Activated T-helper 17 cell treated with anti-CD3 and anti-CD28 coated beads, Interleukin-2, amount 50 U/mL, for 72 hours (primary cell): ENCODE data around the gene IL1A. TPM values are rescaled to one million over a fixed set of nuclear protein-coding genes. Genes with fewer than 3 reads are reported as not detected.

Source experiments
- ATAC-seq: fragments of 150-1000 bp; cut with Tn5 transposase; replicated peaks from 2 replicates; pipeline ENCODE4 v1.10.0; 2021; ENCODE audit warnings: mild to moderate bottlenecking, moderate library complexity
- H3K27ac Mint-ChIP-seq: one replicate; pipeline ENCODE4 v1.8.0; 2022; ENCODE audit warnings: mixed read lengths
- H3K27me3 Mint-ChIP-seq: one replicate; pipeline ENCODE4 v1.8.0; 2022; ENCODE audit warnings: mixed read lengths
- H3K36me3 Mint-ChIP-seq: one replicate; pipeline ENCODE4 v1.8.0; 2022; ENCODE audit warnings: low read depth, mild to moderate bottlenecking, mixed read lengths
- H3K4me1 Mint-ChIP-seq: one replicate; pipeline ENCODE4 v1.8.0; 2022; ENCODE audit warnings: mixed read lengths
- H3K4me3 Mint-ChIP-seq: one replicate; pipeline ENCODE4 v1.8.0; 2022; ENCODE audit warnings: mild to moderate bottlenecking, mixed read lengths
- H3K9me3 Mint-ChIP-seq: one replicate; pipeline ENCODE4 v1.8.0; 2022; ENCODE audit warnings: mixed read lengths
- total RNA-seq, 2 donors: library from RNA; stranded (reverse); gene quantifications; one replicate each; pipeline ENCODE4 v1.2.3, GENCODE V29; 2022

The IL1A gene
- total RNA-seq, 2 donors from 2014 or later = 4.3 to 27.1 TPM

DNA sequence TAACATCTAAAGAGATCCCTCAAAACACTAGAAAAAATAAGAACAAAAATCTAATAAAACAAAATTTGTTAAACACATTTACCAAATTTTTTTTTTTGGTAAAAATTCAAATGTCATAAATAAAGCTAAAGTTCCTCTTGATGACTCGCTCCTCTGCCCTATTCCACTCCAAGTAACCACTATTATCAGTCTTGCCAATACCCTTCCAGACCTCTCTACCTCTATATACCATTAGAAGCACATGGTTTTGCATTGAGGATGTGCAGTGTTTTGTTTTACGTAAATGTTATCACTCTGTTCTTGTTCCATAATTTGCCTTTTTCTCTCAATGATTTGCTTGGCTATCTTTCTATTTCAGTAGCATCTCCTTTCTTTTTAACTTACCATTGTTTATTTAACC is 41.4 kb upstream of the IL1A start:
- no peak overlapping the region for H3K27ac Mint-ChIP-seq
- no peaks in the 10 kb centered on the region for H3K9me3 Mint-ChIP-seq
- H3K27me3 Mint-ChIP-seq = peaks cover 12% of the 10 kb centered on the region
- no peak for ATAC-seq
- H3K4me3 Mint-ChIP-seq = no peak overlapping the region
- H3K4me1 Mint-ChIP-seq = peaks cover 19% of the 10 kb centered on the region
- no peaks in the 10 kb centered on the region for H3K36me3 Mint-ChIP-seq

DNA sequence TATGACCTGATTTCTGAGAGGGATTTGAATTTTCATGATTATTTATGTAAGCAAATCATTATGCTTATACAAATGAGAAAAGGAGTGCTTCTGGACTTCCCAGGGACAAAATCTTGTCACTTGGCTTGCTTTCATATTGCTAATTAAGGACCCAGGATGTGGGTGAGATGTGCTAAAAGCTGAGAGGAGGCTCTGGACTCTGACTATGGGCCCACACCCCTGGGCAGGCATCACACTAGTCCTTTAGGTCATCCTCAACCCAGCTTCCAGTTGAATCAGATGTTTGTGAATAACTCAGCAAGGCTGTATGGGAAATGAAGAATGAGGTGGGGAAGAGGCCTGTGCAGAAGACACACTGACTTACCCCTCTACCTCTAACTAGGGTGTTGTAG is 40.4 kb upstream of the IL1A start:
- Mint-ChIP-seq H3K4me3 (no peak overlapping the region), H3K27ac (no peak overlapping the region), H3K4me1 (peaks cover 19% of the 10 kb centered on the region), H3K27me3 (peaks cover 7% of the 10 kb centered on the region), H3K36me3 (no peaks in the 10 kb centered on the region), H3K9me3 (no peaks in the 10 kb centered on the region)
- no peak for ATAC-seq

DNA sequence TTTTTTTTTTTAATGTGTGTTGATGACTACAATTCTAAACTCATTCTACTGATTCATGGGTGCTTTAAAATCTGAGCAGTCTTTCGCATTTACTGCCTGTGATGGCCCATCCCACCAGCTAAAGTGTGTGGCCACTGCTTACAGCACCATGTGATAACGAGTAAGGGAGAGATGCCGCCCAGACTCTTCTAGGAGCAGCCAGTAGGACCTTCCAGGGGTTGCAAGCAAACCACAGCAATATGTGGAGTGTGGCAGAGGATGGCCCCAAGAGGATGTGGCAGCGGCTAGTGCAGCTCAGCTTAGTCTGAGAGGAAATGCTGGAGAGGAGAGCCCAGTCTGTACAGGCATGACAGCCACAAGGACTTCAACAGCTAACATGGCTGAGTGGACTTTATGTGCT is 37.4 kb upstream of the IL1A start:
- Mint-ChIP-seq H3K36me3 (no peaks in the 10 kb centered on the region), H3K4me3 (peak overlapping the region; percentile 30), H3K27me3 (no peaks in the 10 kb centered on the region), H3K4me1 (peaks cover 19% of the 10 kb centered on the region), H3K27ac (peak overlapping the region; percentile 83), H3K9me3 (no peaks in the 10 kb centered on the region)
- peak; percentile 63 for ATAC-seq

DNA sequence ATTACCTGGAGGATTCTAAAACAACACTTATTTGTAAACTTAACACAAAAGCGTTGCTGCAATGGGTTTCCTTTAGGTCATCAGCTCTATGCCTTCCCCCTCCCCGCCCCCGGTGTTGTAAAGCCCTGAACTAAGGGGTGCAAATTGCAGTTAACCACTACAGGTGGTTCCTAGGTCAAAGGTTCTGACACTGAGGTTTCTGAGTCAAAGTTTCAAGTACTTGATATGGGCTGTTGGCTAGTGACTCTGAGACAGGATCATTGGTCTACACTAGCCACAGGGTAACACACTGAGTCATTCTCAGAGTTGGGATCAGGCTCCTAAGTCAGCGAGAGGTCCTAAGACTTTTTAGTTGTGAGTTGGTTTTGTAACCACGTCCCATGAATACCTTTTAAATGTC is 36.8 kb upstream of the IL1A start:
- H3K27ac Mint-ChIP-seq = peak overlapping the region; percentile 83
- ATAC-seq = peak; percentile 96

DNA sequence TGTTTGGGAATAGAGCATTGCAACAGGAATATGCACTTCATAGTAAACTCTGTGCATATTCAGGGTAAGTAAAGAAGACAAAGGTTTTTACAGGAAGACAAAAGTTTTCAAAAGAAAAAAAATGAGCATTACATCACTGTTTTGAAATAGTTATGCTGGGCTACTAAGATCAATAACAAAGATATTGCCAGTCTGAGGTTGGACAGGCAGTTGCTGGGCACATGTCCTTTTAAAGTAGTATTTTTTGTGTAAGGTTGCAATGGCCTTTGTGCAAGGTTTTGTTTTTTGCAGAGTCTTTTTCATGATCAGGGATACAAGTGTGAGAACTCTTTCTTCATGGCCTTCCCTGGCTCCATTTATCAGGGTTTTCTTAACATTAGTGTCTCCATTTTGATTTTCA is 36.0 kb upstream of the IL1A start:
- H3K4me1 Mint-ChIP-seq = peaks cover 19% of the 10 kb centered on the region
- H3K27ac Mint-ChIP-seq = no peak overlapping the region
- no peak overlapping the region for H3K4me3 Mint-ChIP-seq
- H3K36me3 Mint-ChIP-seq = no peaks in the 10 kb centered on the region
- H3K9me3 Mint-ChIP-seq = no peaks in the 10 kb centered on the region
- no peak for ATAC-seq
- H3K27me3 Mint-ChIP-seq = no peaks in the 10 kb centered on the region

More for the DNA sequence above, 36.8 kb upstream of the IL1A start:
- Mint-ChIP-seq H3K9me3 (no peaks in the 10 kb centered on the region), H3K27me3 (no peaks in the 10 kb centered on the region), H3K36me3 (no peaks in the 10 kb centered on the region), H3K4me1 (peaks cover 19% of the 10 kb centered on the region), H3K4me3 (peak overlapping the region; percentile 30)

DNA sequence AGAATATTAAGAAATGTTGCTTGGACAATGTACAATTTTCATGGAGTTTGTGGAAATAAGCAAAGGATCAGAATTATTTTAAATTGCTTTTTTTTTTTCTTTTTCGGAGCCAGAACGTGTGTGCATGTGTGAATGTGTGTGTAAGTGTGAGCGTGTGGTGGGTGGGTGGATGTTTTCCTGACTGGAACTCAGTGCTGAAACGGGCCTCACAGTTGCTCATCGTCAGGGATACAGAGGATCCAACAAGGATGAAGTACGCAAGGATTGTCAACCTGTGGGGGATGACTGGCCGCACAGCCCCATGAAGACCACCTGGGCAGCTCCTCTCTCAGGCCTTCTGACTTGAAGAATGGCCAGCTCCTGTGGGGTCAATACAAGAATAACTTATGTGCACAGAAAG is 34.8 kb upstream of the IL1A start:
- Mint-ChIP-seq H3K4me3 (no peak overlapping the region), H3K27me3 (no peaks in the 10 kb centered on the region), H3K36me3 (no peaks in the 10 kb centered on the region), H3K9me3 (no peaks in the 10 kb centered on the region), H3K27ac (no peak overlapping the region), H3K4me1 (peaks cover 14% of the 10 kb centered on the region)
- ATAC-seq = no peak

DNA sequence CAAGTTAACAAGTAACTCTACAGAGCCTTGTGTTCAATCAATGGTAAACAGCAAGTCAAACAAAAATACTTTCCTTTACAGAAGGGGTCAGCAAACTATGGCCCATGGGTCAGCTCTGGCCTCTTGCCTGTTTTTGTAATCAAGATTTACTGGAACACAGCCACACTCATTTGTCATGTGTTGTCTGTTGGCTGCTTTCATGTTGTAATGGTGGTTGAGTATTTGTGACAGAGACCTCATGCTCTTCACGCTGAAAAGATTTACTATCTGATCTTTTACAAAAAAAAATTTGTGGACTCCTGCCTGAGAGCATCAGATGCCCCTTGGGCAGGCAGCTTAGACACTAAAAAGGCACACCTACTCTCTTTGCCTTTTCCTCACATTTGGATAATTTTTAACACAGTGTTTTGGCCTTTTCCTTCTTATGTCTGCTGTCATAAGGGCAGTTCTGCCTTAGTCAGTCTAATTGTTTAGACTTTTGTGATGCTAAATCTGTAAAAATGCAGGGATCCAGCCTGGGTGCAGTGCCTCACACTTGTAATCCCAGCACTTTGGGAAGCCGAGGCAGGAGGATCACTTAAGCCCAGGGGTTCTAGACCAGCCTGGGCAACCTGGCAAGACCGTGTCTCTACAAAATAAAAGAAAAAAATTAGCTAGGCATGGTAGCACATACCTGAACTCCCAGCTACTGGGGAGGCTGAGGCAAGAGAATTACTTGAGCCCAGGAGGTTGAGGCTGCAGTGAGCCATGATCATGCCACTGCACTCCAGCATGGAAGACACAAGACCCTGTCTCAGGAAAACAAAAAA is 34.0 kb upstream of the IL1A start:
- no peaks in the 10 kb centered on the region for H3K9me3 Mint-ChIP-seq
- H3K4me3 Mint-ChIP-seq = no peak overlapping the region
- no peak overlapping the region for H3K27ac Mint-ChIP-seq
- ATAC-seq = no peak
- H3K36me3 Mint-ChIP-seq = no peaks in the 10 kb centered on the region
- H3K27me3 Mint-ChIP-seq = no peaks in the 10 kb centered on the region
- peaks cover 16% of the 10 kb centered on the region for H3K4me1 Mint-ChIP-seq

DNA sequence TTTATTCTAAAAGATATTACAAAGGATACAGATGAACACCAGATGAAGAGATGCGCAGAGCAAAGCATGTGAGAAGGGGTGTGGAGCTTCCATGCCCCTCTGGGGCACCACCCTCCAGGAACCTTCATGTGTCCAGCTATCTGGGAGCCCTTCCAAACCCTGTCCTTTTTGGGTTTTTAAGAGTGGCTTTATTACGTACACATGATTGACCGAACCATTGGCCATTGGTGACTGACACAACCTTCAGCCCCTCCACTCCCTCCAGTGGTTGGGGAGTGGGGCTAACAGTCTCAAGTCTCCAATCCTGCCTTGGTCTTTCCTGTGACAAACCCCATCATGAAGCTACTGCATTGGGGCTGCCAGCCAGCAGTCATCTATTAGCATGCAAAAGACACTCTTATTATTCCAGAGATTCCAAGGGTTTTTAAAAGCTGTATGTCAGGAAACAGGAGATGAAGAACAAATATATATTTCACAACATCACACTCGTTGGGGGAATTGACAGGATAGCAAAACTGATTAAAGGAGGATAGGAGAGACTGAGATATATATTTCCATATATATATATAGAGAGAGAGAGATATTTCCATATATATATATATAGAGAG is 32.9 kb upstream of the IL1A start:
- H3K9me3 Mint-ChIP-seq = no peaks in the 10 kb centered on the region
- no peak overlapping the region for H3K4me3 Mint-ChIP-seq
- no peak overlapping the region for H3K27ac Mint-ChIP-seq
- ATAC-seq = no peak
- H3K27me3 Mint-ChIP-seq = no peaks in the 10 kb centered on the region
- H3K36me3 Mint-ChIP-seq = no peaks in the 10 kb centered on the region
- peaks cover 22% of the 10 kb centered on the region for H3K4me1 Mint-ChIP-seq

DNA sequence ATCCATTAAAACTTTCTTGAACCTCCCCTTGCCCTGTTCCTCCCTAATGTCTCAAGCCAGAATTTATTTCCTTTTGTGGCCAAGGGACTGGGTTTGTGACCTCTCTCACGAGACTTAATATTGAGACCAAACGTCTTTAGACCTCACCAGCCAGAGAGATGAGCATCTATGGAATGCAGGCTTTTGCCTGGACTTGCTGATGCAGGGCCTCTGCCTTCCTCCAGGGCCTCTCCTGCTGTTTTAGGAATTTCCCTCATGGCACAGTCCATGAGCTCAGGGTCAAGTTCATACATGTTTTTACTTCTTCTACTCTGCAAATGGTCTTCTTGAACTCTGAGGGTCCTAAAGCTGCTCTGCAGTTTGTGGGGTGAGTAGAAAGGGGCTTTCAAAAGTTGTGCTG is 30.0 kb upstream of the IL1A start:
- no peak for ATAC-seq
- Mint-ChIP-seq H3K4me3 (no peak overlapping the region), H3K4me1 (peaks cover 19% of the 10 kb centered on the region), H3K9me3 (peaks cover 4% of the 10 kb centered on the region), H3K27me3 (no peaks in the 10 kb centered on the region), H3K27ac (peak overlapping the region; percentile 11), H3K36me3 (no peaks in the 10 kb centered on the region)

DNA sequence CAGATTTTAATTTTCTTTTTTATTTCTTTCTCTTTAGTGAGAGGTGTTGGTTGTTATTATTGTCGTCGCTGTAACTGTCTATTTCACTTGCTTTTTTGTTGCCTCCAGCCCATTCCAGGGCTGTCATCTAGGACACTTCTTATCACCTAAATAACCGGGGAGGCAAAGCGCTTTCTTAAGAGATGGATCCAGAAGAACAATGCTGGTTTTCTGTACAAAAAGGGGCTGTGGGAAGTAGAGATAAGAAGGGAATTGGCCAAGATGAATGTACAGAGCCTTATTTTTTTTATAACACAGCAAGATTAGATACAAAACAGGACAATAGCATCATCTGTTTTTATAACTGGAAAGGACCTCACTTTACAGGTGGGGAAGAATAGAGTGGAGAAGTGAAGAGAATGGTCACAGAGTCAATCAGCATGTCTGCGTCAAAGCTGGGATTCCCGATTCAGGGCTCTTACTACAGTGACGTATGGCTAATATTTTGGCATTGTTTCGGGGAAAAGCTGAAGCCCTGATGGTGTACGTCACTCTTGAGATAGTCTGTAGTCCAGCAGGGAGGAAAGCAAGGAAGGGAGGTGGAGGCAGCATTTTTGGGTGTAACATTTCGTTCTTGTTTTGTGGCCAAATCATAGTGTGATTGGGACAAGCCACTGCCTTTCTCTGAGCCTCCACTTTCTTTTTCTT is 29.1 kb upstream of the IL1A start:
- Mint-ChIP-seq H3K9me3 (peaks cover 4% of the 10 kb centered on the region), H3K4me1 (peaks cover 19% of the 10 kb centered on the region), H3K36me3 (no peaks in the 10 kb centered on the region), H3K4me3 (peak overlapping the region; percentile 45), H3K27ac (peak overlapping the region; percentile 53), H3K27me3 (no peaks in the 10 kb centered on the region)
- no peak for ATAC-seq

DNA sequence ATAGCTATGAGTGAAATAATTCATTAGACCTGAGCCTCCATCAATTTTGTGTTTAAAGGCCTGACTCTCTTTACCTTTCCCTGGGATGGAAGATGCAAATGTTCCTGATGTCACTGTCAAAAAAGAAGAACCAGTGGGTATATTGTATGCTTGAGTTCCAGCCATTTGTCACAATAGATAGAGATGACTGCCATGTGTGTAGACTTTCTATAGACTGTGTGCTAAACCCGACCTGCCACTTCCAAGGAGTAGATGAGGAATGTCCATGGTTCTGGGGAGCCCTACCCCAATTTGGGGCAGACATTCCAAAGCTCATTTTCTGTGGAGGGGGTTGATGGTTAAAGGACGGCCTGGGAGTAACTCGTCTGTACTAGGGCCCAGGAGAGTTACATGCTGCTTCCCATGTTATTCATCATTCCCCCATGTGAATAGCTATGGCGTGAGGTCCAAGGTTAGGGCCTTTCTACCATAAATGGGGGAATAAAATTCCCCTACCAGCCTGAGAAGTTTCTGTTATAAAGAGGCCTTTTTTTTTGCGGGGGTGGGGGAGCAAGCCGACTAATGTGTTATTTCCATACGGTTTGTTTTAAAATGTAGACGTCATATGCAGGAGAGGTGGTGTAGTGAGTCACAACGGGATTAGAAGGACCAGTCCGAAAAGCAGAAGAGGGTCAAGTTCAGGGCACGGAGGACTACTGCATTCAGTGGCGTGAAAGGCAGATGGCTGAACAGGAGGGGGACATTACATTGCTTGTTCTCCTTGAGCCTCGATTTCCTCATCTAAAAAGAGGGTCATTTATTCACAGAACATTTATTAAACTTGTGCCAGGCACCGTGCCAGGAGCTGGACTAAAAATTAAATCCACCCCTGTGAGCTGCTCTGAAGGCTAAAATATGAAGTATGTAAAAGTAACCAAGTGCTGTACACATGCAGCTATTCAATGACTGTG is 28.3 kb upstream of the IL1A start:
- ATAC-seq = peak; percentile 65
- Mint-ChIP-seq H3K4me3 (peak overlapping the region; percentile 45), H3K9me3 (peaks cover 5% of the 10 kb centered on the region), H3K4me1 (peaks cover 19% of the 10 kb centered on the region), H3K36me3 (no peaks in the 10 kb centered on the region), H3K27me3 (no peaks in the 10 kb centered on the region), H3K27ac (peak overlapping the region; percentile 53)

DNA sequence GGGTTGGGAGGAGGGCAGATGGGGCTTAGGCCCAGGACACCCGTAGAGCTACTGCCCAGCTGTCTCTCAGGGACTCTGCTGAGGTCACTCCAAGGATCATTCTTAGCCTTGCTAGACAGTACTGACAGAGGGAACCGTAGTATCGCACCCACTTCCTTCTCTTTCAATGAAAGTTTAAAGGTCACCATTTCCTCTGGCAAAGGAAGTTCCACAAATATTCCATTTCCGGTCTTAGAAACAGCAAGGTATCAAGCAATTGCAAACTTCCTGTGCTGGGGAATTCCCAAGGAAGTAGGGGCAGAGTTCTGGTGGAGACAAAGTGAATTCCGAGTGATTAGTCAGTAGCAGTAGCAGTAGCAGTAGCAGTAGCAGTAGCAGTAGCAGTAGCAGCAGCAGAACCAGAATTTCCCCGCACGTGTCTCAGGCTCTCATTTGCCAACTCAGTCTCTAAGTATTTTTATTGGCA is 27.6 kb upstream of the IL1A start:
- ATAC-seq = peak; percentile 85
- Mint-ChIP-seq H3K4me1 (peaks cover 19% of the 10 kb centered on the region), H3K4me3 (peak overlapping the region; percentile 45), H3K36me3 (no peaks in the 10 kb centered on the region), H3K9me3 (peaks cover 10% of the 10 kb centered on the region), H3K27ac (peak overlapping the region; percentile 53), H3K27me3 (no peaks in the 10 kb centered on the region)

DNA sequence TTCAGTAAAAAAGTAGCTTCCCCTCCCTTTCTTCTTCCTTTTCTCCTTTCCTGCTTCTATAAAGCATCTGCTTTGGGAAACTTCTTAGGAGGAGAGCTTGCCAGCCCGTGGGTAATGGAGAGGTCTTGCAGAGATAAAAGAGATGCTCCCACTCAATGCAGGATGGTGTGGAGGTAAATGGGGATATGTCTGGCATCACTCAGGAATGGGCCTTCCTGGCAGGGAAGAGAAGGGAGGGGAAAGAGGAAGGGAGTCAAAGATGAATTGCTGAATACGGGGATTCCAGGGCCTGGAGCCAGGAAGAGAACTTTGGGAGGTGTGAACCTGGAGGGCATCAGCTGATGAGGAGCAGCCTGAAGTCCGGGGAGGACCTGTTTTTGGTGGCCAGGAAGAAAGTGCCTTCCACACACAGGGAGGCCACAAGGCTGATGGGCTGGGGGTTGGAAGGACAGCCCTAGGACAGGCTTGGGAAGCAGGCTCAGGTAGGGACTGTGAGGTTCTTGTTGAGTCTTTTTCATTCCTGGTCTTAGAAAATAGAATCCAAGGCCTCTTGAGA is 27.1 kb upstream of the IL1A start:
- peaks cover 10% of the 10 kb centered on the region for H3K9me3 Mint-ChIP-seq

DNA sequence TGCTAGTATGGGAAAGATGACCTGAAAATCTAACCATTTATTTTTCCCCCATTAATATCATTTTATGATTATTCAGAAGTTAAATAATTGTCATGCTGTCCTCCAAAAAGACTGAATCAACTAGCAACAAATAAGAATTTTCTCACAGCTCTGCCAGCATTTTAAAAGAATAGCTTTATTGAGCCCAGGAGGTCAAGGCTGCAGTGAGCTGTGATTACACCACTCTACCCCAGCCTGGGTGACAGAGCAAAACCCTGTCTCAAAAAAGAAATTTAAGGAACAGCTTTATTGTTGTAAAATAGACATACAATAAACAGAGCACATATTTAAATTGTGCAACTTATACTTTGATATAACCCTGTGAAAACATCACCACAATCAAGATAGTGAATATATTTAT is 24.8 kb upstream of the IL1A start:
- Mint-ChIP-seq H3K4me1 (peaks cover 24% of the 10 kb centered on the region), H3K27ac (peak overlapping the region; percentile 4), H3K4me3 (no peak overlapping the region), H3K36me3 (peaks cover 4% of the 10 kb centered on the region), H3K27me3 (no peaks in the 10 kb centered on the region), H3K9me3 (peaks cover 10% of the 10 kb centered on the region)
- no peak for ATAC-seq

More for the DNA sequence above, 27.1 kb upstream of the IL1A start:
- Mint-ChIP-seq H3K27me3 (no peaks in the 10 kb centered on the region), H3K27ac (peak overlapping the region; percentile 53), H3K4me3 (peak overlapping the region; percentile 19), H3K36me3 (no peaks in the 10 kb centered on the region), H3K4me1 (peaks cover 19% of the 10 kb centered on the region)
- ATAC-seq = no peak
